GM23248 (cell line): ENCODE data around the gene TRAP1.

ENCODE experiments used
- EZH2 ChIP-seq: fragments of 200-600 bp; sonication (generic); IDR thresholded peaks from 2 replicates; pipeline ENCODE4 v1.6.1; 2018; ENCODE audit warnings: antibody characterized with exemption, mild to moderate bottlenecking; ENCODE audit not compliant: insufficient read depth, poor library complexity, severe bottlenecking
- EZH2phosphoT487 ChIP-seq: fragments of 200-600 bp; sonication (generic); IDR thresholded peaks from 2 replicates; pipeline ENCODE4 v1.6.1; 2018; ENCODE audit warnings: antibody characterized with exemption, moderate library complexity, mild to moderate bottlenecking, low read depth; ENCODE audit not compliant: insufficient read depth

GRCh38 chr16:3762107-3762750, 44.9 kb upstream of the TRAP1 start:
- no peak for TF ChIP-seq EZH2phosphoT487
- TF ChIP-seq EZH2 = no peak
